Coronary artery (tissue), 2 donors: ENCODE results near the gene DTNB.

ENCODE experiments used
- DNase-seq: peaks from one replicate; pipeline ENCODE4 v3.0.0-alpha.2; 2017; ENCODE audit warnings: low spot score
- H3K27ac ChIP-seq, 2 donors: fragments of 200-600 bp; sonication (generic); one replicate each; pipeline ENCODE4 v1.5.1; 2016 to 2019
- H3K4me3 ChIP-seq: fragments of 200-600 bp; sonication (generic); 2 replicates; pipeline ENCODE4 v1.5.1; 2016; ENCODE audit warnings: mild to moderate bottlenecking, moderate library complexity
- CTCF ChIP-seq: fragments of 200-600 bp; sonication (generic); IDR thresholded peaks from one replicate; pipeline ENCODE4 v1.5.1; 2019; ENCODE audit warnings: antibody characterized with exemption

The DTNB gene

GRCh38 chr2:25386971-25387875 is 286.2 kb downstream of the DTNB start:
- DNase-seq, result no peak
- TF ChIP-seq CTCF, result no peak
- no peak overlapping the region for H3K4me3 ChIP-seq
- H3K27ac ChIP-seq, result no peak overlapping the region

- Histone ChIP-seq H3K27ac (no peak overlapping the region), H3K4me3 (no peak overlapping the region)
- TF ChIP-seq CTCF, result no peak
- no peak for DNase-seq
These were observed 287.5 kb downstream of the DTNB start for GRCh38 chr2:25385910-25386309.

- no peak overlapping the region for H3K27ac ChIP-seq
- no peak for DNase-seq
- TF ChIP-seq CTCF, result no peak
These were observed 289.6 kb downstream of the DTNB start for GRCh38 chr2:25383806-25384205.

GRCh38 chr2:25381502-25381901 is 291.9 kb downstream of the DTNB start:
- TF ChIP-seq CTCF, result no peak

More at GRCh38 chr2:25383806-25384205, 289.6 kb downstream of the DTNB start:
- H3K4me3 ChIP-seq, result no peak overlapping the region

GRCh38 chr2:25380586-25381375 is 292.6 kb downstream of the DTNB start:
- no peak overlapping the region for H3K27ac ChIP-seq
- TF ChIP-seq CTCF, result no peak
- H3K4me3 ChIP-seq, result no peak overlapping the region
- DNase-seq, result no peak

More at GRCh38 chr2:25381502-25381901, 291.9 kb downstream of the DTNB start:
- DNase-seq, result no peak
- Histone ChIP-seq H3K27ac (no peak overlapping the region), H3K4me3 (no peak overlapping the region)

GRCh38 chr2:25380023-25380422 is 293.4 kb downstream of the DTNB start:
- H3K4me3 ChIP-seq, result no peak overlapping the region
- no peak for DNase-seq
- TF ChIP-seq CTCF, result no peak
- no peak overlapping the region for H3K27ac ChIP-seq
